Thyroid gland (tissue), 4 donors: ENCODE results near the gene SULF2. TPM values are rescaled to one million over a fixed set of nuclear protein-coding genes. Genes with fewer than 3 reads are reported as not detected.

ENCODE experiments used
- DNase-seq, 2 donors: peaks; one replicate each; pipeline ENCODE4 v3.0.0-alpha.2; 2019
- H3K27ac ChIP-seq, 3 donors: fragments of 200-600 bp; sonication (generic); 1 replicate in 2 of 3; 2 replicates in 1 of 3; pipeline ENCODE4 v1.5.1; 2016 to 2019; ENCODE audit warnings: mild to moderate bottlenecking in 1 of 3, moderate library complexity in 1 of 3
- H3K27me3 ChIP-seq: fragments of 200-600 bp; sonication (generic); one replicate; pipeline ENCODE4 v1.5.1; 2019
- H3K36me3 ChIP-seq, 2 donors: fragments of 200-600 bp; sonication (generic); one replicate each; pipeline ENCODE4 v1.5.1; 2016 to 2019
- H3K4me1 ChIP-seq, 2 donors: fragments of 200-600 bp; sonication (generic); one replicate each; pipeline ENCODE4 v1.5.1; 2017 to 2019
- H3K4me3 ChIP-seq, 3 donors: fragments of 200-600 bp; sonication (generic); replicated peaks in 1 of 3; 1 replicate in 2 of 3; 2 replicates in 1 of 3; pipeline ENCODE4 v1.5.1; 2016; ENCODE audit warnings: mild to moderate bottlenecking in 1 of 3
- H3K9me3 ChIP-seq: fragments of 200-600 bp; sonication (generic); one replicate; pipeline ENCODE4 v1.5.1; 2017
- CTCF ChIP-seq, 6 experiments: fragments of 200-600 bp in 3 of 6; fragments of 450-650 bp in 3 of 6; sonication (generic) in 3 of 6; IDR thresholded peaks; one replicate each; pipeline ENCODE4 v1.5.1; 2016 to 2019; ENCODE audit warnings: antibody characterized with exemption in 6 of 6, mild to moderate bottlenecking in 2 of 6, inconsistent platforms in 1 of 6, moderate library complexity in 1 of 6
- POLR2A ChIP-seq, 2 donors: fragments of 450-650 bp; IDR thresholded peaks; one replicate each; pipeline ENCODE4 v1.6.1; 2017; ENCODE audit warnings: antibody characterized with exemption in 2 of 2, mild to moderate bottlenecking in 2 of 2, moderate library complexity in 1 of 2
- WGBS, 2 donors: methylation state at CpG; one replicate each; pipeline ENCODE4 v1.1.5; 2017; 5-methylcytosine and 5-hydroxymethylcytosine counted together
- intact Hi-C: fragments of 100-400 bp; cut with DNase I; formaldehyde crosslinking; loops from one replicate; pipeline ENCODE4 v1.15.1; 2023
- total RNA-seq, 4 donors: library from RNA; depleted of rRNA; stranded (reverse); fragments of >200 nt; gene quantifications; one replicate each; pipeline ENCODE4 v1.2.3, GENCODE V29; 2016

The SULF2 gene
- total RNA-seq, 4 donors from 2014 or later, result 39.4 to 90.6 (median 55.4) TPM

DNA sequence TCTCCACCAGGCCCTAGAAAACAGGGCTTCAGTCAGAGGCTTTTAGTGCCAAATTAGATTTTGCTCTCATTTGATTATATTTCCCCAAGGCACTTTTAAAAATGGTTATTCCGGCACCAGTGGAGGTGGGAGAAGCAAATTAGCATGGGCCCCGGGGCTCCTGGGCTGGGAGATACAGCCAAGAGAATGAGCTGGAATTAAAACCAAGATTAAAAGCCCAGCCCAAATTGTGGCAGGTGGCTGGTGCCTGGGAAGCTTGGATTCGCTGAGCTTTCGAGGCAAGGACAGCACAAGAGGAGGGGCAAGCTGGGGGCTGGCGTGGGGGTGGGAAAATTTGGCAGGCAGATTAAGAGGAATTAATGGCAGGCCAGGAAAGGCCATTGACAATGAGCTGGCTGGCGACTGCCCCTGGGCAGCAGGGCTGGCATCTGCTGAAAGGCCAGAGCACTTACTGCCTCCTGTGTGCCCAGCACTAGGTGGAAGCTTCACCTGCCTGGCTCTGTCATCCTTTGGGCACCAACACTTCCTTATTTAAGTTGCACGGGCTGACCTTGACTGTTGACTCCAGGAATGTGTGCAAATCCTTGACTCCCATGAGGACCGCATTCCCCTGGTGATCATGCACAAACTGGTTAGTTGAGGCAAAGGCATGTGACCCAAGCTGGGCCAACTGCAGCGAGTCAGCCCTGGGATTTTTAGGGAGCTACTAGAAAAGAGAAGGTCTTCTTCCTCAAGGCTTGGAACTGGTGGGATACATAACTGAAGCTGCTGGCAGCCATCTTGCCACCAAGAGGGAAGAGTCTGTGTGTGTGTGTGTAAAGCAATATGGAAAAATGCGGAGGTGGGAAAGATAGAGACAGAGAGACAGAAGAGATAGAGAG lies 76.1 kb downstream of the SULF2 start:
- no peak for TF ChIP-seq POLR2A (IDR thresholded peaks at IDR 0.05)
- TF ChIP-seq CTCF (IDR thresholded peaks at IDR 0.05), result no peak
- no peak for DNase-seq
- Histone ChIP-seq H3K36me3 (no peaks in the 10 kb centered on the region), H3K4me1 (peaks cover 0 to 14% of the 10 kb centered on the region in 2 donors), H3K4me3 (no peak overlapping the region), H3K27me3 (no peaks in the 10 kb centered on the region), H3K9me3 (no peaks in the 10 kb centered on the region), H3K27ac (no peak overlapping the region)
- intact Hi-C loops, result no loop called here
- WGBS, 2 donors, result 85 to 87% methylated on average over 10 of the region's 10 CpGs

DNA sequence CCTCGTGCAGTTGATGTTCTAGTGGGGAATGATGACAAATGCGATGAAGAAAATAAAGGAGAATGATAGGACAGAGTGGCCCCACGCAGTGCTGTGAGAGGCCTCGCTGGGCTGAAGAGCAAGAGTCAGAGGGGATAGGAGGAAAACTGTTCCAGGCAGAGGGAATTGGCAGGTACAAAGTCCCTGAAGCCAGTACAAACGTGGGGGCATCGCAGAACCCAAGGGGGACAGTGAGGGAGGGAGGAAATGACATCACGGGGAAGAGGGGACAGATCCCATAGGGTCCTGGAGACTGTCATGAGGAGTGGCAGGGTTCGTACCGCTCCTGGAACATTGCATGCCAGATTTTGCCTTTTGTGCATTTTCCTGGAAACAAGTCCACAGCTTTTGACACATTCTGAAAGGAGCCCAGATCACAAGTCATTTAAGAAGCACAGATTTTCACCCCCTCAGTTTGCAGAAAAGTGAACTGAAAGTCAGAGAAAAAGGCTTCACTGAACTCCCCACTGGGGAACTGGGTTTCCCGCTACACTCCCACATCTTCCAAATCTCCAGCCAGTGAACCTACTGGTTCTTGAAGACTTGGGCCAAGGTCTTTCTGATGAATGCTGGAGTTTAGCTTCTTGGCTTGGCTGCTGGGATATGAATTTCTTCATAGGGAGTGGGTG lies 77.0 kb downstream of the SULF2 start:
- no peaks in the 10 kb centered on the region for H3K9me3 ChIP-seq
- no peaks in the 10 kb centered on the region for H3K36me3 ChIP-seq
- intact Hi-C loops, result no loop called here
- no peak for DNase-seq
- TF ChIP-seq CTCF (IDR thresholded peaks at IDR 0.05), result no peak
- no peak for TF ChIP-seq POLR2A (IDR thresholded peaks at IDR 0.05)
- H3K4me3 ChIP-seq, result no peak overlapping the region
- H3K27ac ChIP-seq, result no peak overlapping the region
- H3K4me1 ChIP-seq, result peaks cover 0 to 14% of the 10 kb centered on the region in 2 donors
- WGBS, 2 donors, result 70 to 83% methylated on average over 10 of the region's 10 CpGs
- H3K27me3 ChIP-seq, result no peaks in the 10 kb centered on the region

DNA sequence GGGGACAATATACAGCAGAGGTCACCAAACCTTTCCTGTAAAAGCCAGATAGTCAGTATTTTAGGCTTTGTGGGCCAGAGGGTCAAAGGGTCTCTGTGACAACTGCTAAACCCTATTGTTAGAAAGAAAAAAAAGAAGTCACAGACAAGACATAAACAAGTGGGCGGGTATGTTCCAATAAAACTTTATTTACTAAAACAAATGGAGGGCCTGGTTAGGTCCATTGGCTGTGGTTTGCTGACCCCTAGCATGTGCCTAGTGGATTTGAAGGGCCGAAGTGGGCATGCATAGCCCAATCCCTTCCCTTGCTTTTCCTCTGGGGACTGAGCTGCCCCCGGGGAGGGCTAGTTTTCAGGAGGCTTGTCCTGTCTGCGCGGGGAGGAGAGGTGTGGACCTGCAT lies 78.9 kb downstream of the SULF2 start:
- intact Hi-C loops, result no loop called here

GRCh38 chr20:47705497-47705856 lies 79.8 kb downstream of the SULF2 start:
- WGBS, 2 donors, result 79 to 85% methylated on average over 7 of the region's 7 CpGs
- TF ChIP-seq CTCF (IDR thresholded peaks at IDR 0.05), result no peak
- TF ChIP-seq POLR2A (IDR thresholded peaks at IDR 0.05), result no peak
- H3K36me3 ChIP-seq, result no peaks in the 10 kb centered on the region
- intact Hi-C loops, result no loop called here
- H3K9me3 ChIP-seq, result no peaks in the 10 kb centered on the region
- H3K4me3 ChIP-seq, result no peak overlapping the region
- peaks cover 0 to 14% of the 10 kb centered on the region in 2 donors for H3K4me1 ChIP-seq
- H3K27ac ChIP-seq, result no peak overlapping the region
- DNase-seq, result no peak
- H3K27me3 ChIP-seq, result no peaks in the 10 kb centered on the region

More for the DNA sequence above, 78.9 kb downstream of the SULF2 start:
- TF ChIP-seq POLR2A (IDR thresholded peaks at IDR 0.05) (no peak), CTCF (IDR thresholded peaks at IDR 0.05) (no peak)
- WGBS, 2 donors, result 87 to 89% methylated on average over 5 of the region's 5 CpGs
- Histone ChIP-seq H3K36me3 (no peaks in the 10 kb centered on the region), H3K4me3 (no peak overlapping the region), H3K9me3 (no peaks in the 10 kb centered on the region), H3K27me3 (no peaks in the 10 kb centered on the region), H3K27ac (no peak overlapping the region), H3K4me1 (peaks cover 0 to 14% of the 10 kb centered on the region in 2 donors)
- no peak for DNase-seq
